ENCODE measurements around the gene ZNF20.

ZNF20 gene

DNA sequence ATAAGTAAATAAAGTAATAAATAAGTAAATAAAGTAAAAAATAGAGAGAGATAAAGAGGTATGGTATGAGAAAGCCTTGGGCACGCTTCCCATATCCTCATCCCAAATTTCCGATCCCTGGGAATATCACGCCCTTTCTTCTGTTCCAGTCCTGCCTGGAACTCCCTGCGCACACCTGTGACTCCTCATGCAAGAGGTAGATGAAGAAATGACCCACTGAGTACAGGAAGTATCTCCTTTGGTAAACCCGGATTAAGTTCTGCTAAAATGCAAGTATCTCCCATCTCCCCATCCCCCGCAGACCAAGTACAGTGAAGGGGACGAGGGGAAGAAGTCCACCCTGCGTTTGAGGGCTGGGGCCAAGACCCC is 22.3 kb upstream of the ZNF20 start:
- no peak for TF ChIP-seq CTCF (conservative IDR thresholded peaks at IDR 0.05; ENCODE audit: low read depth, low read length)
- peak overlapping the region; percentile 95 for H3K4me3 ChIP-seq (ENCODE audit: low read length)
- no peak for DNase-seq (ENCODE audit: low read depth)

- DNase-seq (ENCODE audit: low read depth): no peak
- H3K4me3 ChIP-seq (ENCODE audit: low read length): no peak overlapping the region
- no peak for TF ChIP-seq CTCF (conservative IDR thresholded peaks at IDR 0.05; ENCODE audit: low read depth, low read length)
Observed at GRCh38 chr19:12159773-12160414, 19.7 kb upstream of the ZNF20 start.

- peak within 1 kb of the TSS; percentile 88 for H3K4me3 ChIP-seq (ENCODE audit: low read length)
- peak; percentile 77 for DNase-seq (ENCODE audit: low read depth)
- no peak for TF ChIP-seq CTCF (conservative IDR thresholded peaks at IDR 0.05; ENCODE audit: low read depth, low read length)
Observed at GRCh38 chr19:12156223-12157058, 16.3 kb upstream of the ZNF20 start, which contains the start of gene ZNF625. TSS of gene ZNF625 (minus strand) at chr19:12156734. CDS start at chr19:12156558, 176 bp downstream.

- no peak for TF ChIP-seq CTCF (conservative IDR thresholded peaks at IDR 0.05; ENCODE audit: low read depth, low read length)
- peak overlapping the region; percentile 88 for H3K4me3 ChIP-seq (ENCODE audit: low read length)
- DNase-seq (ENCODE audit: low read depth): no peak
Observed at GRCh38 chr19:12155324-12155860, 15.2 kb upstream of the ZNF20 start.

- no peak for TF ChIP-seq CTCF (conservative IDR thresholded peaks at IDR 0.05; ENCODE audit: low read depth, low read length)
- DNase-seq (ENCODE audit: low read depth): no peak
- no peak overlapping the region for H3K4me3 ChIP-seq (ENCODE audit: low read length)
Observed at GRCh38 chr19:12145348-12145747, 5.2 kb upstream of the ZNF20 start.

DNA sequence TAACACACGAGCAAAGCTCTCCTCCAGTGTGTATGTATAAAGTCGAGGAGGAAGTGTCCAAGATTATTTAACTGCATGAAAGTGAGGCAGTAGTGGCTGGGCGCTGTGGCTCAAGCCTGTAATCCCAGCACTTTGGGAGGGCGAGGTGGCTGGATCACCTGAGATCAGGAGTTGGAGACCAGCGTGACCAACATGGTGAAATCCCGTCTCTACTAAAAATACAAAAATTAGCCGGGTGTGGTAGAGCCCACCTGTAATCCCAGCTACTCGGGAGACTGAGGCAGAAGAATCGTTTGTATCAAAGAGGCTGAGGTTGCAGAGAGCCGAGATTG is 1.2 kb upstream of the ZNF20 start:
- no peak for TF ChIP-seq CTCF (conservative IDR thresholded peaks at IDR 0.05; ENCODE audit: low read depth, low read length)
- DNase-seq (ENCODE audit: low read depth): no peak
- H3K4me3 ChIP-seq (ENCODE audit: low read length): no peak overlapping the region
